Glomerular visceral epithelial cell (primary cell): Measurements from ENCODE around the gene KRTAP16-1.
"Not testable (repeated sequence)": the region's sequence is repeated elsewhere in the genome, so short reads cannot be mapped to it uniquely, and the experiment has no call there.

Experiments
- DNase-seq: peaks from one replicate; pipeline ENCODE4 v3.0.0-alpha.2; 2016; ENCODE audit errors: extremely low spot score

Gene KRTAP16-1

GRCh38 chr17:41301916-41302901, 6.9 kb downstream of the KRTAP16-1 start, which contains the start of gene KRTAP29-1:
KRTAP29-1 (minus strand) TSS chr17:41302851; CDS start chr17:41302851, 0 bp downstream.
- no peak for DNase-seq

GRCh38 chr17:41301204-41301790, 7.8 kb downstream of the KRTAP16-1 start:
- DNase-seq, result no peak

DNA sequence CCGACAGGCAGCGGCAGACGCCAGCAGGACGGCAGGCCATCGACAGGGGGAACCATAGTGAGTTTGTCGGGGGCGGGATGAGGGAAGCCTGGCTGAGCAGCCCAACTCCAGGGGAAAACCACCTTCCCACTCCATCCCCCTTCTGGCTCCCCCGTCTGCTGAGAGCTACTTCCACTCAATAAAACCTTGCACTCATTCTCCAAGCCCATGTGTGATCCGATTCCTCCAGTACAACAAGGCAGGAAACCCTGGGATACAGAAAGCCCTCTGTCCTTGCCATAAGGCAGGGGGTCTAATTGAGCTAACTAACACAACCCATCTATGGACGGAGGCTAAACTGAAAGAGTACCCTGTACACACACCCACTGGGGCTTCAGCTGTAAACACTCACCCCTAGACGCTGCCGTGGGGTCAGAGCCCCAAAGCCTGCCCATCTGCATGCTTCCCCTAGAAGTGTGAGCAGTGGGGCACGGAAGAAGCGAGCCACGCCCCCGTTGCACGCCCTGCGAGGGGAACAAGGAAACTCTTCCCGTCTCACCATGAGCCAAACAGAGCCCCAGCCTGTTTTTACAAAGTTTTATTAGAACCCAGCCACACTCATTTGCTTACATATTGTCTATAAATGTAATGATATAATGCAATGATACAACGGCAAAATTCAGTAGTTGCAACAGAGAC, 10.5 kb downstream of the KRTAP16-1 start:
- no peak for DNase-seq

DNA sequence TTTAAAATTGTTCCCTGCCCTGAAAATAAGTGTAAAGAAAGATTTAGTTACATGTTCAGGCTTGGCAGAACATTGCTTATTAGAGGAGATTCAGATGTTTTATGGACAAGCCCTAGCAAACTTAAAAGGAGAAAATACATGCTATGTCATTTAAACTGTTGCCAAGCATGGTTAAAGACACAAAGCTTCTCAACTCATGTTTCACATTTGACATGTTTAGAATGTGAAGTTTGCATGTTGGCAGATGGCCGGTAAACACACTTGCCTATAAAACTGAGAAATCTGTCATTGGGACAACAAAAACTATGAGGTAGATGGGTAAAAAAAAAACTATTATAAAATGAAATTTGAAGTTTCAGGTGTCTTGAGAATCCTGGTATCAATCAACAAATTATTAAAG, 12.3 kb downstream of the KRTAP16-1 start:
- DNase-seq, result no peak

DNA sequence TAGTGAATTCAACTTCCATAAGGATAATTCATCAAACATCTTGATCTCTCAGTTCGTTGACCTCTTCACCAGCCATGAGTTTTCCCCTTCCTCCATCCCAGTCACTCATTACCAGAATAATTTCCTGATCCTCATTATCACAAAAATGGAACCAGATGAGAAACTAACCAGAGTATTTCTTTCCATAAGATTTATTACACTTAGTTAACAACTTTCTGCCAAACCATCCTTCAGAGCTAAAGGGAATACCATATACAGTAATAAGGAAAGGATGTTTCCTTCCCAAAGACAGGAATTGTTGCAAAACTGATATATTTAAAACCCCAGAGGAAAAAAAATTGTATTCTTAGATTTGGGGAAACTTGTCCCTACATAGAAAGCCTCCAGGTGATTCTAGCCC, 15.1 kb downstream of the KRTAP16-1 start:
- DNase-seq, result no peak

DNA sequence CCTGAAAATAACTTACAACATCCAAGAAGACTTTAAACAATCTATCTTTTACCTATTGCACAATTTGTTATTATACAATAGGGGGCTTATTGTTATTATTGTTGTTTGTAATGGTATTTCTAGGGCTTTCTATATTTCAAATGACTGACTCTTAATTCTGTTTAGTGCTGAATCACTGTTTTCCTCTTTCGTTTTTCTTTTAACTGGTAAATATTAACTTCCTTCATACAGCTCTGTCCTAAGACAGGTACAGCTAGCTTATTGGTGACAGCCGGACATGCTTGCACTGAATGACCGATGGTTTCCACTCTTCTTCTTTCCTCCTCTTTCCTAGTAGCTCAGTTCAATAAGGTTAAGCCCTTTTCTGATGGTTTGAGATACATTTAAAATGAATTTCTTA, 22.1 kb downstream of the KRTAP16-1 start:
- DNase-seq, result no peak

DNA sequence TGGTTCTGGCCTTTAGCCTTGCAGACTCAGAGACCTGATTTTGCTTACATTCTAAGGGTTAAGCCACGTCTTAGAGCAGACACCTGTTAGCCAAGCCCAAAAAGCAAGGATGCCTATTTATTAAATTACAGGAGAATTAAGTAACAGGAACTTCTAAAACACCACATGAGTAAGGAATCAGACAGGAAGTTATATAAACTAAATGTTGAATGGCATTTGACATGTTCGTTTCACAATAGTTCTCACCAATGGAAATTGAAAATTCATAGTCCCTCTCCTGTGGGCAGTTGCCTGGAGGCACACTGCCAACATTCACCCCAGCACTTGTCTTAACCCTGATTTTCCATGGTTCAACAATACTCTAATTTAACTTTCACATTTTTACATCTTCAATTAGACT, 24.6 kb downstream of the KRTAP16-1 start:
- no peak for DNase-seq

DNA sequence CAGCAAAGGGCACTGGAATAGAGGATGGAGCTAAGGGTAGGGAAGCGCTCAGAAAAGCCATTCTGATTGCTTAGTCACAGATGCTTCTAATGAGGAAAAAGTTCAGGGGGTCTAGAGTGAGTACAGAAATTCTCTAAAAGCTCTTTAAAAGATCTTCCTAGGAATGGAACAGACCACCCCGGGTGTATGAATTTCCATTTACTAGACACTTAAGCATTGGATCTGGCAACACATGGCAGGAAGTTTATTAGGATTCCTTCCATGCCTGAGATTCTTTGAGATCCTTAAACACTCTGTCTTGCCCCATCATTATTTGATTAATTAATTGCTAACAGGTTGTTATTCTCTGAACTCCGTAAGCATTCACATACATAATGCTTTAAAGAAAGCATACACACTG, 25.1 kb downstream of the KRTAP16-1 start:
- DNase-seq, result no peak

GRCh38 chr17:41278176-41278955, 30.7 kb downstream of the KRTAP16-1 start:
- peak; percentile 70 for DNase-seq

- not testable (repeated sequence) for DNase-seq
Observed at GRCh38 chr17:41275648-41276190, 33.4 kb downstream of the KRTAP16-1 start, which contains the start of gene KRTAP9-7. KRTAP9-7 (plus strand) TSS chr17:41275698; CDS start chr17:41275698, 0 bp downstream.

GRCh38 chr17:41271858-41272257, 37.3 kb downstream of the KRTAP16-1 start:
- no peak for DNase-seq

- DNase-seq, result not testable (repeated sequence)
Observed at GRCh38 chr17:41271323-41271722, 37.8 kb downstream of the KRTAP16-1 start.

DNA sequence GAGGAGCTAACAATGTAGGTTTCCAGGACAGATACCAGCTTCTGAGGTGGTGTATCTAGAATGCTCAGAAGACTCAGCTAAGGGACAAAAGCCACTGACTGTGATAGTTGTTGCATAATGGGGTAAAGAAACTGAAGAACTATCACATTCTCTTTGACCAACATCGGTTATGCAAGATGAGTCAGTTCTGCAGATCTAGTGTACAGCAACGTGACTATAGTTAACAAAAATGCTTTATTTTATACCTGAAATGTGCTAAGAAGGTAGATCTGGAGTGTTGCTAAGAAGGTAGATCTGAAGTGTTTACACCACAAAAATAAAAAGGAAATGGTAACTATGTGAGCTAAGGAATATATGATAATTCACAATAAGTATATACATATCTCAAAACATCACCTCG, 41.4 kb downstream of the KRTAP16-1 start:
- no peak for DNase-seq

DNA sequence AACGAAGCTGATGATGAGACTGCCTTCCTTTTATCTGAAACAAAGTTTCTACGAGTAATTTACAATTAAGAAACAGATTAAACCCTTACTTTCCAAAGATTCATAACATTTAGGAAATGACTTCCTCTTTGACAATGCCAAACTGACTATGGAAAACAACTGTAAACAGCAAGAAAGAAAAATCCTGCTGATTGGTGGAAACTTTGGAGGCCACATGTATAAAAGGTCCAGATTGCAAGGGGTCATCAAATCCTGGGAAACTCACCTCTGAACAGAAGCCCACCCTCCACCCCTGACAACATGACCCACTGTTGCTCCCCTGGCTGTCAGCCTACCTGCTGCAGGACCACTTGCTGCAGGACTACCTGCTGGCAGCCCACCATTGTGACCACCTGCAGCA, 44.0 kb downstream of the KRTAP16-1 start, which contains the start of gene KRTAP9-6:
TSS of gene KRTAP9-6 (plus strand) at position 301 of the 400 bp plus-strand sequence. CDS start at position 301, 0 bp downstream.
- no peak for DNase-seq

- no peak for DNase-seq
Observed at GRCh38 chr17:41264599-41264998, 44.5 kb downstream of the KRTAP16-1 start.

GRCh38 chr17:41263212-41263611, 45.9 kb downstream of the KRTAP16-1 start:
- DNase-seq, result no peak

- no peak for DNase-seq
Observed at GRCh38 chr17:41258406-41258805, 50.7 kb downstream of the KRTAP16-1 start.
